Body of pancreas (tissue), 4 donors: ENCODE results near the gene ELAVL2.

Experiments
- CTCF ChIP-seq, 7 experiments: fragments of 450-650 bp in 4 of 7; fragments of 200-600 bp in 3 of 7; sonication (generic) in 3 of 7; IDR thresholded peaks; one replicate each; pipeline ENCODE4 v1.5.1; 2016 to 2019; ENCODE audit warnings: antibody characterized with exemption in 7 of 7
- POLR2A ChIP-seq, 3 donors: fragments of 450-650 bp; IDR thresholded peaks; one replicate each; pipeline ENCODE4 v1.6.1; 2016; ENCODE audit warnings: antibody characterized with exemption in 3 of 3, mild to moderate bottlenecking in 2 of 3

- TF ChIP-seq CTCF (IDR thresholded peaks at IDR 0.05), result no peak
- TF ChIP-seq POLR2A (IDR thresholded peaks at IDR 0.05), result no peak
These were observed 162.5 kb downstream of the ELAVL2 start for GRCh38 chr9:23663536-23663935.
